ENCODE results near the gene ACVR1B.
A peak's percentile ranks its signal among the peaks of the same experiment; 100 is the strongest.

ACVR1B gene

DNA sequence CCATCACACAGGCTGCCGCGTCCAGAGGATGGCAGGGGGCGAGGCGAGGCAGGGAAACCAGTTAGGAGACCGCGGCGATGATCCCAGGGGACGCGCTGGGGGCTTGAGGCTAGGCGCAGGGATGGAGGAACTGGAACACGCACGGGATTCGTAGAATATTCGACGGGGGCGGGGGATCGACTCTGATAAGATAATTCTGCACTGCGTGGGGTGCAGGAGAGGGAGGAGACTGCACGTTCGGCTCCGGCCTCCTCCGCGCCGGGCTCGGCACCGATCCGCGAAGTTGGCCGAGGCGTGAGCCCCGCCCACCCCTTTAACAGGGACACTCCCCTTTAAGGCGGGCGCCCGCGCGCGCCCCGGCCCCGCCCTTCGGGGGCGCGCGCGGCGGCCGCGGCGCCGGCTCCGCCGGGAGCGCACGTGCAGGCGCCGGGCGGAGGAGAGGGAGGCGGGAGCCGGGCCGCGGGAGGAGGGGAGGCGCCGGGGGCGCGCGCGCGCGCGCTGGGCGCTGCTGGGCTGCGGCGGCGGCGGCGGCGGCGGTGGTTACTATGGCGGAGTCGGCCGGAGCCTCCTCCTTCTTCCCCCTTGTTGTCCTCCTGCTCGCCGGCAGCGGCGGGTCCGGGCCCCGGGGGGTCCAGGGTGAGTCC is at the start of gene ACVR1B:
TSS of gene ACVR1B (plus strand) at position 501 of the 644 bp plus-strand sequence. CDS start at position 546, 45 bp downstream.
- peak; percentile 56 for DNase-seq

DNA sequence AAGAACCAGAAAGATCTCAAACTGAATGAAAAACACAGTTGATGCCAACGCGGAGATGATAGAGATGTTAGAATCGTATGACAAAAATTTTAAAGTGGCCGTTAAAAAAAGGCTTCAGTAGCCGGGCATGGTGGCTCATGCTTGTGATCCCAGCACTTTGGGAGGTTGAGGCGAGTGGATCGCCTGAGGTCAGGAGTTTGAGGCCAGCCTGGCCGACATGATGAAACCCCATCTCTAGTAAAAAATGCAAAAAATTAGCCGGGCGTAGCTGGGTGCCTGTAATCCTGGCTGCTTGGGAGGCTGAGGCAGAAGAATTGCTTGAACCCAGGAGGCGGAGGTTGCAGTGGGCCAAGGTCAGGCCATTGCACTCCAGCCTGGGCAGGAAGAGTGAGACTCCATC is 49.6 kb upstream of the ACVR1B start:
- DNase-seq: no peak

DNA sequence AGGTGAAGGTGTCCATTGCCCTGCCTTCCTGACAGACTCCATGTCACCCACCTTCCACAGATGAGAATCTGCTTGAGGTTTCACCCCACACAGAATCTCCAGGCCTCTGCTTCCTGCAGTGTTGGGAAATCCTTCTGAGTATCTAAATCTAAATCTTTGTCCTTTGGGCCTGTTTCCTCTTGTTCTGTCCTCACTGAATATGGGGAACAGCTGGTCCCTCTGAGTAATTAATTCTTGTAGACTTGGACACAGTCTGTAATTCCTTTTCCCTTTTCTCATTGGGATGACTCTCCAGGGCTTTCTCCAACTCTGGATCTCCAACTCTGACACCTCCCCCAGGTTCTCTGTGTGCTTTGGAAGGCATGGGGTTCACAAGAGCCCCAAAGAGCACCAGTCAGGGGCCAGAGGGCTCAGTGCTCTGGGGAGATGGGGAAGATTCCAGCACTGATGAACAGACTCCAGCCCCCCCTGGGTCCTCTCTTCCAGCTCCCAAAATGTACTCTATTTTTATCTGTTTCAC is 46.5 kb upstream of the ACVR1B start:
- no peak for DNase-seq

DNA sequence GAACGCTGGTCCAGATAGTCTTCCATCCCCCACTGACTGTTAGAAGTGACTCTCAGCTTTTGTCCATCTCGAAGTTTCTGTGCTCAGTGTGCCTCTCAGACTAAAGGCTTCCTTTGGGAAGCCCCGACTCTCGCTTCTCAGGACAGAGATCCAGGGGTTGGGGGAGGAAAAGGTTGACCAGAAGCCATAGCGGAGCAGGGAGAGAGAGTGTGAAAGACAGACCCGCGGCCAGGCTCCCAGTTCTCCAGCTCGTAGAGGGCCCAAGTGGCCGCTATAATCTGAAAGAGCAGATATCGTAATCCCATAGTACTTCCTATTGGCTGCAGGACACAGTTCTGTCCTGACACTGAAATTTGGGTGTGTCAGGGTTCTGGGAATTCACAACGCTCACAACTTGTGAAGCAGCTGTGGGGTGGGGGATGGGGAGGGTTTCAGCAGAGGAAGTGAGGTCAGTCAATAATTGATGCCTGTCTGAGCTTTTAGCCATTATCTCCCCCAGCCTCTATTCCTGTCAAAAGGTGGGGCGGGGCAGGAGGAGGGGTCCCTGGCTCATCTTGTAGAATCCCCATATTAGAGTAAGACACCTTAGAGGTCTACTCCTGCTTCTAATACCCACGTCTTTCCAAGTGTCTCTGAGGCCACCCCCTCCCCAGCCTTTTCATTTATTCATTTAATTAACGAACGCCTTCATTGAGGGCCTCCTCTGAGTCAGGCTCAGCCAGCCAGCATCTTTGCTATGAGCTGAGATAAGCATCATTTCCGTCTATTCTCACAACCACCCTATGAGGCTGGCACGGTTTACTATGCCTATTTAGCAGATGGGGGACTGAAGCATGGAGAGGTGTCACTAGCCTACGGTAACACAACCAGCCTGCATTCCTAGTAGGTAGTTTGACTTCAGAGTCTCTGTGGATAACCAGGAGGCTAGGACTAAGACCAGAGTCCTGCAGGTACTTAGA is 45.7 kb upstream of the ACVR1B start:
- no peak for DNase-seq

DNA sequence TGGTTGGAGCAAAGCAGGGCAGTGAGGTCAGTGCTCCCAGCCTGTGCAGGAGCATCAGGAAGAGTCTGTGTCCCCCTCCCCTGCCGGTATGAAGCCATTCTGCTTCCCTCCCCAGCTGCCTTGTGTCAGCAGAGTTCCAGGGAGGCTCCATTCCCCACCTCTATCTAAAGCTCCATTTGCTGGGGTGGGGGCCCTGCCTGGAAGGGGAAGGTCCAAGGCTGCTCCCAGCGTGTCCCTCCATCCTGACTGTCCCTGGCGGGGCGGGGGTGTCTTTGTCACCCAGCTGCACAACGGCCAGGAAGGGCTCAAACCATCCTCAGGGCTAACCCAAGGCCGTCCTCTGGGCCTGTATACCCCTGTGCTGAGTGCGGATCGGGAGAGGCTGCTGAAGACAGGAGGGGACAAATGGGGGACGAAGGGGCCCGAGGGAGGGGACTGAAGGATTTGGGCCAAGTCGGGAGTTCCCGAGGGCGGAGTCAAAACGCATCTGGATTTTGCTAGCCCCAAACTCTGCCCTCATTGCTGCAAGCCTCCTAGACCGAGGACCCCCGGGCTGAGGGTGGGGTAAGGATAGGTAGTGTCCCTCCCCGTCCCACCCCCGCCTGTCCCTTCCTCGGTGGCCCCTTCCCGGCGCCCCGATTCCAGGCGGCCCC is 44.9 kb upstream of the ACVR1B start:
- no peak for DNase-seq

DNA sequence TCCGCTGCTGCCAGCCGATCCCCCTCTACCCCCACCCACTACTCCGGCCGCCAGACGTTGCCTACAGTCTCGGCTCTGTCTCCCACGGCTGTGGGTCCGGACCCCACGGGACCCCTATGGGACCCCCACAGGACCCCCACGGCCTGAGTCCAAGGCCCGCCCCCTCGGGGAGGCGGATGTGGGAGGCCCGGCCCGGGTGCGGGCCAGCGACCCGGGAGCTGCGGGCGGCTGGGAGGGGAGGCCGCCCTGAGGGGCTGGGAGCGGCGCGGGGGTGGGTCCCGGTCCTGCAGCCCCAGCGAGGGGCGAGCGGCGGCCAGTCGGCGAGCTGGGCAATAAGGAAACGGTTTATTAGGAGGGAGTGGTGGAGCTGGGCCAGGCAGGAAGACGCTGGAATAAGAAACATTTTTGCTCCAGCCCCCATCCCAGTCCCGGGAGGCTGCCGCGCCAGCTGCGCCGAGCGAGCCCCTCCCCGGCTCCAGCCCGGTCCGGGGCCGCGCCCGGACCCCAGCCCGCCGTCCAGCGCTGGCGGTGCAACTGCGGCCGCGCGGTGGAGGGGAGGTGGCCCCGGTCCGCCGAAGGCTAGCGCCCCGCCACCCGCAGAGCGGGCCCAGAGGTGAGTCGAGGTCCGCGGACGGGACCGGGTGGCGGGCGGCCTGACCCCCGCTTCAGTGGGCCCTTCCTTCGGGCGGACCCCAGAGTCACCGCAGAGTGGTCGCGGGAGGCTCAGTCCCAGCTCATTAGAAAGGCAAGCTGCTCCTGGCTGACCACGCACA is 44.2 kb upstream of the ACVR1B start, which contains the start of gene ACVRL1:
TSS of gene ACVRL1 (plus strand) at position 422 of the 773 bp plus-strand sequence. CDS start 4,971 bp downstream, outside the sequence.
- no peak for DNase-seq

GRCh38 chr12:51907856-51908425 is 43.6 kb upstream of the ACVR1B start:
- DNase-seq: no peak

DNA sequence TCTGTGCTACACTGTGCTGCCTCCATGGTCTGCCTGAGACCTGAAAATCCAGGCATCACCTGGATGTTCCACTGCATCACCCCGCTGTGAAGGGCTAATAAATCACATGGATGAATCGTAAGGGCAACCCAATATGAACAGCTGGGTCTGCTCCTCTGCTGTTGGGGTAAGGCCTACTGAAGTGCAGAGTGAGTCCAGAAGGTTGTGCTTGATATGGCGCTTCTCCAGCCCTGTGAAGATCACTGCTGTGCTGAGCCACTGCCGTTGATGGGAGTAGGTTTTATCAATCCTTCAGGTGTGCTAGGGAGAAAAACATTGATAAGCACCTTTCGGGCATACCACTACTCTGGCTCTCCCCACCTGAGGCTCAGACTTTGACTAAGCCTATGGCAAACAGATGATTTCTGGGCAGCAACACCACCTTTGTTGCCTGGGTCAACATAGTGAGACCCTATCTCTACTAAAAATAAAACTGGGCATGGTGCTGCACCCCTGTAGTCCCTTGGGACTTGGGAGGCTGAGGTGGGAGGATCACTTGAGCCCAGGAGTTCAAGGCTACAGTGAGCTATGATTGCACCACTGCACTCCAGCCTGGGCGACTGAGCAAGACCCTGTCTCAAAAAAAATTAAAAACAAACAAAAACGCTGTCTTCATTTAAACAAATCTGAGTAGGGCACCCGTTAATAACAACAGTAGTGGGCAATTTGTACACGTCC is 42.5 kb upstream of the ACVR1B start:
- DNase-seq: no peak

GRCh38 chr12:51910168-51910567 is 41.3 kb upstream of the ACVR1B start:
- no peak for DNase-seq

- DNase-seq: no peak
Observed at GRCh38 chr12:51910691-51911090, 40.8 kb upstream of the ACVR1B start.

GRCh38 chr12:51911307-51911706 is 40.2 kb upstream of the ACVR1B start:
- DNase-seq: no peak

GRCh38 chr12:51911788-51912711 is 39.4 kb upstream of the ACVR1B start:
- no peak for DNase-seq

GRCh38 chr12:51913071-51914033 is 38.1 kb upstream of the ACVR1B start:
- no peak for DNase-seq

DNA sequence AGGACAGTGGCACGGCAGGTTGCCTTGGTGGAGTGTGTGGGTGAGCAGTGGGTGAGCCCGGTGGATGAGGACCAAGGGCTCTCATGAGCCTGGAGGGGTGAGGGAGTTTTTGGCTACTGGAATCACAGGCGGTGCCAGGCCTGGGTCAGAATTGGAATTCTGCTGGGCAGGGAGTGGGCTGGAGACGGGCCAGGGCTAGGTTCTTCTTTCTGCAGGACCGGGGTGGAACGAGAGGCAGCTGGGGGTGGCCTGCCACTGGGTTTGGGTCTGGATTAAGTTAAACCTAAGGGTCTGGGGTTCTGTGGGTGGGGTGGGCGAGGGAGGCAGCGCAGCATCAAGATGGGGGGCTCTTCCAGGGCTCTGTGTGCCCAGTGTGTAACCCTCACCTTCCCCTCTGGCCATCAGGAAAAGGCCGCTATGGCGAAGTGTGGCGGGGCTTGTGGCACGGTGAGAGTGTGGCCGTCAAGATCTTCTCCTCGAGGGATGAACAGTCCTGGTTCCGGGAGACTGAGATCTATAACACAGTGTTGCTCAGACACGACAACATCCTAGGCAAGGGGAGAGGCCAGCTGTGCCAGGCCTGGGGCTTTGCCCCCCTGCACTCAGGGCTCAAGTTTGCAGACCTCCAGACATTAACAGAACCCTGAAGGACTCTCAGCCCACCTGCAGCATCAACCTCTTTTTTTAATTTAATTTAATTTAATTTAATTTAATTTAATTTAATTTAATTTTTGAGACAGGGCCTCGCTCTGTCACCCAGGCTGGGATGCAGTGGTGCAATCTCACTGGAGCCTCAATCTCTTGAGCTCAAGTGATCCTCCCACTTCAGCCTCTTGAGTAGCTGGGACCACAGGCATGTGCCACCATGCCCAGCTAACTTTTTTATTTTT is 37.2 kb upstream of the ACVR1B start:
- no peak for DNase-seq

DNA sequence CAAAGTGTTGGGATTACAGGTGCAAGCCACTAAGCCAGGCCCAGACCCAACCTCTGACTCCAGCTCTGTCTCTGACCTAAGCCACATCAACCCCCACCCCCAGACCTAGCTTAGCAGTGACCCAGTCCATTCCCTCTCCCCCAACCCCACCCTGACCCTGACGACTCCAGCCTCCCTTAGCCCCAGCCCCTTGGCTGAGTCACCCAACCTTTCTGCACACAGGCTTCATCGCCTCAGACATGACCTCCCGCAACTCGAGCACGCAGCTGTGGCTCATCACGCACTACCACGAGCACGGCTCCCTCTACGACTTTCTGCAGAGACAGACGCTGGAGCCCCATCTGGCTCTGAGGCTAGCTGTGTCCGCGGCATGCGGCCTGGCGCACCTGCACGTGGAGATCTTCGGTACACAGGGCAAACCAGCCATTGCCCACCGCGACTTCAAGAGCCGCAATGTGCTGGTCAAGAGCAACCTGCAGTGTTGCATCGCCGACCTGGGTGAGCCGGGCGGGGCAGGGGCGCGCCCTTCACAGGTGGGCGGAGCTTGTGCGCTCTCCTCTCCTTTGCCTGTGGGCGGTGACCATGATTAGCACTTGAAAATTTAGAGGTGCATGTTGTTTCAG is 36.4 kb upstream of the ACVR1B start:
- DNase-seq: no peak

- DNase-seq: no peak
Observed at GRCh38 chr12:51915951-51916350, 35.5 kb upstream of the ACVR1B start.

GRCh38 chr12:51917041-51917590 is 34.4 kb upstream of the ACVR1B start:
- DNase-seq: no peak

Data from GDM1 (cell line).